ENCODE measurements around the gene RABL2B.

The RABL2B gene

DNA sequence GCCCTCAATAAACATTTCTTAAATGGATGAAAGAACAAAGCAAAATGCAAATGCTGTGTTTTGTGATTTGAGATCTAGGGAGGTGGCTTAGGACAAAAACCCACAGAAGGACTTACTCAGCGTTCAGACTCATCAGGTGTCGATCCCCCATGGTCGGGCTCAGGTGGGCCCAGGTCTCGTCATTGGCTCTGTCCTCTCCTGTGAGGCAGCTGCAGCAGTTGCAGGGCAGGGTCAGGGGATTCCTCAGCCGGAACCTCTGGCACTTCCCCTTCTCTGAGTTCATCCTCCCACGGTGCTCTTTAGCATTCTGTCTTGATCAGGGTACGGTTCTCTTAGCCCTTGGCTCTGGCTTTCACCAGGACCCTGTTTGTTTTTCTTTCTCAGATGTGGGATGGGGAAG lies 59.4 kb downstream of the RABL2B start:
- Histone ChIP-seq H3K4me1 (ENCODE audit: low read length) (peaks cover 7% of the 10 kb centered on the region), H3K4me3 (ENCODE audit: low read length) (no peak overlapping the region), H3K4me2 (ENCODE audit: low read depth, low read length) (no peak overlapping the region), H3K27ac (ENCODE audit: low read length) (no peak overlapping the region; the same call in 1 of the 2 replicates), H3K36me3 (replicated peaks; ENCODE audit: insufficient read depth, low read length) (no peaks in the 10 kb centered on the region), H3K9me2 (replicated peaks; ENCODE audit: insufficient read depth, low read length) (no peaks in the 10 kb centered on the region), H4K20me1 (ENCODE audit: insufficient read depth, low read length) (no peaks in the 10 kb centered on the region), H3K9ac (ENCODE audit: low read length) (no peak overlapping the region), H3K27me3 (replicated peaks; ENCODE audit: insufficient read depth, low read length) (no peaks in the 10 kb centered on the region), H2AFZ (ENCODE audit: low read length) (no peak overlapping the region), H3K9me3 (replicated peaks; ENCODE audit: insufficient read depth, low read length) (no peaks in the 10 kb centered on the region), H3K79me2 (ENCODE audit: low read length) (no peaks in the 10 kb centered on the region), H3F3A (ENCODE audit: insufficient read depth, low read length) (peaks cover 3% of the 10 kb centered on the region)
- TF ChIP-seq EZH2phosphoT487 (IDR thresholded peaks at IDR 0.05; ENCODE audit: low read length) (no peak), EZH2 (optimal IDR thresholded peaks at IDR 0.05; ENCODE audit: low read depth, low read length) (no peak)
- TF ChIP-seq, protein P1, sequence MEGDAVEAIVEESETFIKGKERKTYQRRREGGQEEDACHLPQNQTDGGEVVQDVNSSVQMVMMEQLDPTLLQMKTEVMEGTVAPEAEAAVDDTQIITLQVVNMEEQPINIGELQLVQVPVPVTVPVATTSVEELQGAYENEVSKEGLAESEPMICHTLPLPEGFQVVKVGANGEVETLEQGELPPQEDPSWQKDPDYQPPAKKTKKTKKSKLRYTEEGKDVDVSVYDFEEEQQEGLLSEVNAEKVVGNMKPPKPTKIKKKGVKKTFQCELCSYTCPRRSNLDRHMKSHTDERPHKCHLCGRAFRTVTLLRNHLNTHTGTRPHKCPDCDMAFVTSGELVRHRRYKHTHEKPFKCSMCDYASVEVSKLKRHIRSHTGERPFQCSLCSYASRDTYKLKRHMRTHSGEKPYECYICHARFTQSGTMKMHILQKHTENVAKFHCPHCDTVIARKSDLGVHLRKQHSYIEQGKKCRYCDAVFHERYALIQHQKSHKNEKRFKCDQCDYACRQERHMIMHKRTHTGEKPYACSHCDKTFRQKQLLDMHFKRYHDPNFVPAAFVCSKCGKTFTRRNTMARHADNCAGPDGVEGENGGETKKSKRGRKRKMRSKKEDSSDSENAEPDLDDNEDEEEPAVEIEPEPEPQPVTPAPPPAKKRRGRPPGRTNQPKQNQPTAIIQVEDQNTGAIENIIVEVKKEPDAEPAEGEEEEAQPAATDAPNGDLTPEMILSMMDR (IDR thresholded peaks at IDR 0.05; ENCODE audit: low read length), result no peak
- no peak for DNase-seq

DNA sequence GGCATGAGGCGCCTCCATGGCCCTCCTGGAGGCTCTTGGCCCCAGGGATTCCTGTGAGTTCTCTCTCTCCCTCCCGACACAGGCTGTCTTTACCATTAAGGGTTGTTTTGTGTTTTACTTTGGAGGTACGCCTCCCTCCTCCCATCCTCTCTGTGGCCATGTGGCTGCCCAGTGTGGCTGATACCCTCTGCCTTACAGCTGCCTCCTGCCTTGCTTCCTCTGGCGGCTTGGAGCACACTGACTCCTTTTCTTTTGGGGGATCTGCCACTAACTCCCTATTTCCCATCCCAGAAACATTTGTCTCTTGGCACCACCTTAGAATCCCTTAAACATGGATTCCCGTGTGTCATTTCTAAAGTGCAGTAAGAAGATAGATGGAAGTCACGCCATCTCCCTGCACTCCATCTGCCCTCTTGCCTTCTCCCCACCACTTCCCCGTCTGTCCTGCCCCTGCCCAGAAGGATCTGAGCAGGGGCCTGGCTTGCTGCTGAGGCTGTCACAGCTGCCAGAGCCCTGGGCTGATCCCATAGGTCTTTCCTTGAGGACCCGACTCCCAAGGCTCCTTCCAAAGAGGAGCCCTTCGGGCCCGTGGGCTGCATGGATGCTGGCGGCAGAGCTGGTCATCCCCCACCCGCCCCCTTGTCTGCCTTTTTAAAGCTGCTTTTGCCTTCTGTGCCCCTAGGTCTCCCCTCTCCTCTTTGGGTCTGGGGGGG lies 60.6 kb downstream of the RABL2B start:
- H4K20me1 ChIP-seq (ENCODE audit: insufficient read depth, low read length), result no peaks in the 10 kb centered on the region
- no peaks in the 10 kb centered on the region for H3K79me2 ChIP-seq (ENCODE audit: low read length)
- H3K4me2 ChIP-seq (ENCODE audit: low read depth, low read length), result no peak overlapping the region
- no peaks in the 10 kb centered on the region for H3K4me1 ChIP-seq (ENCODE audit: low read length)
- no peak overlapping the region for H3K9ac ChIP-seq (ENCODE audit: low read length)
- no peaks in the 10 kb centered on the region for H3F3A ChIP-seq (ENCODE audit: insufficient read depth, low read length)
- no peak overlapping the region for H2AFZ ChIP-seq (ENCODE audit: low read length)
- no peaks in the 10 kb centered on the region for H3K9me2 ChIP-seq (replicated peaks; ENCODE audit: insufficient read depth, low read length)
- H3K36me3 ChIP-seq (replicated peaks; ENCODE audit: insufficient read depth, low read length), result no peaks in the 10 kb centered on the region
- no peaks in the 10 kb centered on the region for H3K9me3 ChIP-seq (replicated peaks; ENCODE audit: insufficient read depth, low read length)
- TF ChIP-seq, protein P1 (IDR thresholded peaks at IDR 0.05; ENCODE audit: low read length), result no peak
- no peak for TF ChIP-seq EZH2 (optimal IDR thresholded peaks at IDR 0.05; ENCODE audit: low read depth, low read length)
- no peak for TF ChIP-seq EZH2phosphoT487 (IDR thresholded peaks at IDR 0.05; ENCODE audit: low read length)
- DNase-seq, result no peak
- H3K4me3 ChIP-seq (ENCODE audit: low read length), result no peak overlapping the region
- no peaks in the 10 kb centered on the region for H3K27me3 ChIP-seq (replicated peaks; ENCODE audit: insufficient read depth, low read length)
- H3K27ac ChIP-seq (ENCODE audit: low read length), result no peak overlapping the region

DNA sequence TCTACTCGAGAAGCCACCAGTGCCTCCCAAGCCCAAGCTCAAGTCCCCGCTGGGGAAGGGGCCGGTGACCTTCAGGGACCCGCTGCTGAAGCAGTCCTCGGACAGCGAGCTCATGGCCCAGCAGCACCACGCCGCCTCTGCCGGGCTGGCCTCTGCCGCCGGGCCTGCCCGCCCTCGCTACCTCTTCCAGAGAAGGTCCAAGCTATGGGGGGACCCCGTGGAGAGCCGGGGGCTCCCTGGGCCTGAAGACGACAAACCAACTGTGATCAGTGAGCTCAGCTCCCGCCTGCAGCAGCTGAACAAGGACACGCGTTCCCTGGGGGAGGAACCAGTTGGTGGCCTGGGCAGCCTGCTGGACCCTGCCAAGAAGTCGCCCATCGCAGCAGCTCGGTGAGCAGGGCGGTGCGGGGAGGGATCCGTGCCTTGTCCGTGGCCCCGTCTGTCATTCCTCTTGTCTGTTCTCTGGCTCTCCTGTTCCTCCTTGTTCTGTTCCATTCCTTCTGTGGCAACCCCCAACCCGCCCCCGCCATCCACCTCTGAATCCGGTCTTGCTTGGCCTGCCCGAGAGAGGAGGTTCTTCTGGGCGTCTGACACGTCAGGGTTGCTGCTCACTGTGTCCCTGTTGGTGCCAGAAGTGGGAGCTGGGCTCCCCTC lies 61.3 kb downstream of the RABL2B start:
- H3K27me3 ChIP-seq (replicated peaks; ENCODE audit: insufficient read depth, low read length), result no peaks in the 10 kb centered on the region
- no peaks in the 10 kb centered on the region for H3K9me2 ChIP-seq (replicated peaks; ENCODE audit: insufficient read depth, low read length)
- H3K4me1 ChIP-seq (ENCODE audit: low read length), result no peaks in the 10 kb centered on the region
- H3K4me3 ChIP-seq (ENCODE audit: low read length), result no peak overlapping the region
- H3F3A ChIP-seq (ENCODE audit: insufficient read depth, low read length), result no peaks in the 10 kb centered on the region
- no peaks in the 10 kb centered on the region for H3K9me3 ChIP-seq (replicated peaks; ENCODE audit: insufficient read depth, low read length)
- H3K4me2 ChIP-seq (ENCODE audit: low read depth, low read length), result no peak overlapping the region
- no peak for DNase-seq
- no peak overlapping the region for H3K27ac ChIP-seq (ENCODE audit: low read length)
- H3K9ac ChIP-seq (ENCODE audit: low read length), result no peak overlapping the region
- TF ChIP-seq, protein P1 (IDR thresholded peaks at IDR 0.05; ENCODE audit: low read length), result no peak
- no peak for TF ChIP-seq EZH2 (optimal IDR thresholded peaks at IDR 0.05; ENCODE audit: low read depth, low read length)
- no peaks in the 10 kb centered on the region for H4K20me1 ChIP-seq (ENCODE audit: insufficient read depth, low read length)
- no peaks in the 10 kb centered on the region for H3K36me3 ChIP-seq (replicated peaks; ENCODE audit: insufficient read depth, low read length)
- no peaks in the 10 kb centered on the region for H3K79me2 ChIP-seq (ENCODE audit: low read length)
- no peak overlapping the region for H2AFZ ChIP-seq (ENCODE audit: low read length)
